HepG2 (cell line): ENCODE measurements around the gene SYT7. TPM values are rescaled to one million over a fixed set of nuclear protein-coding genes. Genes with fewer than 3 reads are reported as not detected.

ENCODE experiments used
- EHMT2 ChIP-seq: fragments of 200-600 bp; sonication (generic); IDR thresholded peaks from 2 replicates; pipeline ENCODE4 v1.7.0; 2017; ENCODE audit warnings: antibody characterized with exemption, low read depth, low read length, borderline replicate concordance
- FOXA1 ChIP-seq, 2 experiments: fragments of 450-650 bp in 1 of 2; sonication (generic) in 1 of 2; formaldehyde crosslinking in 1 of 2; IDR thresholded peaks; 2 replicates each; pipeline versions ENCODE4 v1.4.0 to v1.6.1; 2016 to 2020; ENCODE audit warnings: missing genetic modification reagents in 1 of 2
- FOXC1 ChIP-seq: sonication (generic); formaldehyde crosslinking; IDR thresholded peaks from 2 replicates; pipeline ENCODE4 v1.8.0; 2022; ENCODE audit warnings: mild to moderate bottlenecking, missing genetic modification reagents, borderline replicate concordance
- GABPA ChIP-seq, 2 experiments: IDR thresholded peaks; 2 replicates each; pipeline ENCODE4 v1.6.1; 2011 to 2016; ENCODE audit warnings: low read depth in 2 of 2, low read length in 1 of 2, missing biosample characterization in 1 of 2, missing genetic modification characterization in 1 of 2
- JUNB ChIP-seq: sonication (generic); formaldehyde crosslinking; IDR thresholded peaks from 2 replicates; pipeline ENCODE4 v1.8.0; 2022; ENCODE audit warnings: missing genetic modification reagents, mild to moderate bottlenecking, borderline replicate concordance
- NR2C2 ChIP-seq: sonication (generic); formaldehyde crosslinking; IDR thresholded peaks from 2 replicates; pipeline ENCODE4 v1.4.0; 2020; ENCODE audit warnings: missing genetic modification reagents, mild to moderate bottlenecking, moderate library complexity, borderline replicate concordance
- SIX1 ChIP-seq: sonication (generic); formaldehyde crosslinking; IDR thresholded peaks from 2 replicates; pipeline ENCODE4 v1.4.0; 2020; ENCODE audit warnings: missing genetic modification reagents, borderline replicate concordance
- SMC3 ChIP-seq: IDR thresholded peaks from 2 replicates; pipeline ENCODE4 v1.6.1; 2011; ENCODE audit warnings: low read length, improper control_type of control experiment
- SNAPC2 ChIP-seq: sonication (generic); formaldehyde crosslinking; IDR thresholded peaks from 2 replicates; pipeline ENCODE4 v1.8.1; 2022; ENCODE audit warnings: mild to moderate bottlenecking, missing genetic modification reagents
- SNAPC4 ChIP-seq: sonication (generic); formaldehyde crosslinking; IDR thresholded peaks from 2 replicates; pipeline ENCODE4 v1.4.0; 2020; ENCODE audit warnings: mild to moderate bottlenecking, missing genetic modification reagents
- ZNF572 ChIP-seq: sonication (generic); formaldehyde crosslinking; IDR thresholded peaks from 2 replicates; pipeline ENCODE4 v1.5.1; 2020; ENCODE audit warnings: mild to moderate bottlenecking, missing genetic modification reagents
- ZNF674 ChIP-seq: sonication (generic); formaldehyde crosslinking; IDR thresholded peaks from 2 replicates; pipeline ENCODE4 v1.5.0; 2020; ENCODE audit warnings: low read depth, mild to moderate bottlenecking, missing genetic modification reagents
- ZNF710 ChIP-seq: sonication (generic); formaldehyde crosslinking; IDR thresholded peaks from 2 replicates; pipeline ENCODE4 v1.5.0; 2020; ENCODE audit warnings: mild to moderate bottlenecking, missing genetic modification reagents, borderline replicate concordance
- ZNF850 ChIP-seq: sonication (generic); formaldehyde crosslinking; conservative IDR thresholded peaks from 2 replicates; pipeline ENCODE4 v1.9.0; 2021; ENCODE audit warnings: mild to moderate bottlenecking, missing genetic modification reagents
- polyA plus RNA-seq, 8 experiments: library from polyadenylated mRNA; depleted of rRNA in 3 of 8; stranded (reverse) in 7 of 8; unstranded in 1 of 8; fragments of >200 nt; fragmentation: Illumina TruSeq in 4 of 8; extraction: Trizol in 4 of 8; gene quantifications; 2 replicates each; pipeline versions ENCODE4 v1.2.1 to v1.2.3, GENCODE V29; 2011 to 2016; ENCODE audit warnings: low read depth in 4 of 8, missing spikeins in 1 of 8, mixed read lengths in 1 of 8; ENCODE audit not compliant: insufficient read depth in 1 of 8
- total RNA-seq, 5 experiments: library from RNA; depleted of rRNA; stranded (reverse); fragments of >200 nt; fragmentation: Illumina TruSeq; extraction: Trizol; gene quantifications; 2 replicates each; pipeline ENCODE4 v1.2.3, GENCODE V29; 2016; ENCODE audit warnings: low read depth in 1 of 5
- TF ChIP-seq, protein P1 (sequence below): IDR thresholded peaks from 2 replicates; pipeline ENCODE4 v1.6.1; 2016; ENCODE audit warnings: low read depth, borderline replicate concordance
- TF ChIP-seq, protein P2 (sequence below): sonication (generic); formaldehyde crosslinking; IDR thresholded peaks from 2 replicates; pipeline ENCODE4 v1.5.1; 2020; ENCODE audit warnings: mild to moderate bottlenecking, missing genetic modification reagents, moderate library complexity

Gene SYT7
- total and polyA plus RNA-seq, 2 of the 13 experiments (the other 11 are each of a cell fraction or from before 2014, with no cell fraction given): 1.4 to 4.4 TPM

DNA sequence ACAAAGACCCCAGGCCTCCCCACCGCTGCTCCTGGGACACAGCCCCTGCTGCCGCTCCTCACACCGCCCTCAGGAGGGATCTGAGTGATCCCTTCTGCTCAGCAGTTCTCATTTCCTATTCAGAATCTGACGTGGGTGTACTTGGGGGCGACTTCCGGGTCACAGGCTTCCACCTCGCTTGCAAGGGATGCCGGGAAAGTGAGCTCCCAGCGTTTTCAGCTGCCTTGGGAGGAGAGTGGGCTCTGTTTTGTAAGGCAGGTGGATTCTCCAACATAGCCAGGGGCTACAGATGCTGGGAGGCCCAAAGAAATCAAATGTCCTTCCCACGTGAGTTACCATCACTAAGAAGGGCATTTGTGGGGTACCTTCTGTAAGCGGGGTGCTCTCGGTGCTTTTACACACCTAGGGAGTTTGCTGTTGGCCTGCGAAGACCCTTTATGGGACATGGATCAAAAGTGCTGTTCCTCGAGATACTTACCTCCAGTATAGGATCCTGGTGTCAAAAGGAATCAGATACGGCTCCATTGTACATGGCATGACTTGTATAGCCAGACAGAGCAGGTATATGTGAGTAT, 82.0 kb downstream of the SYT7 start (continued):
- TF ChIP-seq, protein P1, sequence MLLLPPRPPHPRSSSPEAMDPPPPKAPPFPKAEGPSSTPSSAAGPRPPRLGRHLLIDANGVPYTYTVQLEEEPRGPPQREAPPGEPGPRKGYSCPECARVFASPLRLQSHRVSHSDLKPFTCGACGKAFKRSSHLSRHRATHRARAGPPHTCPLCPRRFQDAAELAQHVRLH (CRISPR knock-in tag): no peak
- no peak for TF ChIP-seq ZNF850 (CRISPR knock-in tag)
- TF ChIP-seq FOXC1 (CRISPR knock-in tag): no peak
- peak; percentile 98 for TF ChIP-seq SNAPC4 (CRISPR knock-in tag)
- TF ChIP-seq EHMT2: no peak
- TF ChIP-seq SNAPC2 (CRISPR knock-in tag): peak; percentile 95; the same call in 1 of the 2 replicates
- no peak for TF ChIP-seq ZNF572 (CRISPR knock-in tag)
- TF ChIP-seq NR2C2 (CRISPR knock-in tag): peak; percentile 89
- TF ChIP-seq ZNF674 (CRISPR knock-in tag): no peak
- no peak for TF ChIP-seq SIX1 (CRISPR knock-in tag)
- TF ChIP-seq FOXA1 (IDR thresholded peaks at IDR 0.05): no peak
- no peak for TF ChIP-seq FOXA1 (CRISPR knock-in tag; IDR thresholded peaks at IDR 0.05)
- TF ChIP-seq, protein P2, sequence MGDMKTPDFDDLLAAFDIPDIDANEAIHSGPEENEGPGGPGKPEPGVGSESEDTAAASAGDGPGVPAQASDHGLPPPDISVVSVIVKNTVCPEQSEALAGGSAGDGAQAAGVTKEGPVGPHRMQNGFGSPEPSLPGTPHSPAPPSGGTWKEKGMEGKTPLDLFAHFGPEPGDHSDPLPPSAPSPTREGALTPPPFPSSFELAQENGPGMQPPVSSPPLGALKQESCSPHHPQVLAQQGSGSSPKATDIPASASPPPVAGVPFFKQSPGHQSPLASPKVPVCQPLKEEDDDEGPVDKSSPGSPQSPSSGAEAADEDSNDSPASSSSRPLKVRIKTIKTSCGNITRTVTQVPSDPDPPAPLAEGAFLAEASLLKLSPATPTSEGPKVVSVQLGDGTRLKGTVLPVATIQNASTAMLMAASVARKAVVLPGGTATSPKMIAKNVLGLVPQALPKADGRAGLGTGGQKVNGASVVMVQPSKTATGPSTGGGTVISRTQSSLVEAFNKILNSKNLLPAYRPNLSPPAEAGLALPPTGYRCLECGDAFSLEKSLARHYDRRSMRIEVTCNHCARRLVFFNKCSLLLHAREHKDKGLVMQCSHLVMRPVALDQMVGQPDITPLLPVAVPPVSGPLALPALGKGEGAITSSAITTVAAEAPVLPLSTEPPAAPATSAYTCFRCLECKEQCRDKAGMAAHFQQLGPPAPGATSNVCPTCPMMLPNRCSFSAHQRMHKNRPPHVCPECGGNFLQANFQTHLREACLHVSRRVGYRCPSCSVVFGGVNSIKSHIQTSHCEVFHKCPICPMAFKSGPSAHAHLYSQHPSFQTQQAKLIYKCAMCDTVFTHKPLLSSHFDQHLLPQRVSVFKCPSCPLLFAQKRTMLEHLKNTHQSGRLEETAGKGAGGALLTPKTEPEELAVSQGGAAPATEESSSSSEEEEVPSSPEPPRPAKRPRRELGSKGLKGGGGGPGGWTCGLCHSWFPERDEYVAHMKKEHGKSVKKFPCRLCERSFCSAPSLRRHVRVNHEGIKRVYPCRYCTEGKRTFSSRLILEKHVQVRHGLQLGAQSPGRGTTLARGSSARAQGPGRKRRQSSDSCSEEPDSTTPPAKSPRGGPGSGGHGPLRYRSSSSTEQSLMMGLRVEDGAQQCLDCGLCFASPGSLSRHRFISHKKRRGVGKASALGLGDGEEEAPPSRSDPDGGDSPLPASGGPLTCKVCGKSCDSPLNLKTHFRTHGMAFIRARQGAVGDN: no peak; the same call in 1 of the 2 replicates
- TF ChIP-seq GABPA (IDR thresholded peaks at IDR 0.05; ENCODE audit: low read depth, low read length): no peak
- TF ChIP-seq GABPA (CRISPR knock-in tag; IDR thresholded peaks at IDR 0.05; ENCODE audit: low read depth): peak; percentile 91
- no peak for TF ChIP-seq JUNB (CRISPR knock-in tag)
- no peak for TF ChIP-seq ZNF710 (CRISPR knock-in tag)
- no peak for TF ChIP-seq SMC3
